Non-pigmented ciliary epithelial cell (primary cell): ENCODE data around the gene LARP6.

Experiments
- DNase-seq: peaks from one replicate; pipeline ENCODE4 v3.0.0-alpha.2; 2010; ENCODE audit warnings: low read depth

LARP6 gene

DNA sequence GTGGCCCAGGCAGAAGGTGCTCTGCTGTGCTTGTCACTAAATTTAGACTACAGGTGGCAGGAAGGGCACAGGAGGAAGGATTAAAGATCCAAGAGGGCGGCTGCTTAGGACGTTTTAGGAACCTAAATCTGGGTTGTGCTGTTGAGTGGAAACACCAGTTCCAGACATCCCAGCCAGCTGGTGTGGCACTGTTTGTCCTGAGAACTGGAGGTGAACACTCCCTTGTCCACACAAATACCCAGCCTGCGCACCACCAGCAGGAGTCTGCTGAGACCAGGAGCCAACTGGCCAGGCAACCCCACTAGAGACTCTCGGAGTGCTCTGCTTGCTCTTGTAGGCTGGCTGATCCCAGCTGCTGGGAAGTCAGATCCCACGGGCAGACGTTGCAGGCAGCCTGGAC is 60.3 kb downstream of the LARP6 start:
- DNase-seq, result no peak

DNA sequence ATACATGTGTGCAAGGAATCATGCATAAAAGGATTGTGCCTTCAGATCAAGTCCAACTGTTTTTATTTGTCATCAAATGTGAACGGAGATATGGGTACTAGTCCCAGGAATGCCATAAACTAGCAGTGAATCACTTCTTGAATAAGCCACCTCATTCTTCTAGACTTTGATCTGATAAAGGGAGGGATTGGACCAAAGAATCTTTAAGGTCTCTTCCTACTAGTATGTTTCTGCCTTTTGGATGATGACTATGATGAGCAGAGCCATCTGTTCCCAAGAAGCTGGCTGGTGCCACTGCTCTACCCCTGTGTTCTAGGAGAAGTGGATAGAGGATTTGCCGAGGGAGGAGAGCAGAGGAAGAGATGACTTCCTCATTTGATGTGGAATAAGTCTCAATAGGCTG is 61.8 kb downstream of the LARP6 start:
- DNase-seq, result no peak

DNA sequence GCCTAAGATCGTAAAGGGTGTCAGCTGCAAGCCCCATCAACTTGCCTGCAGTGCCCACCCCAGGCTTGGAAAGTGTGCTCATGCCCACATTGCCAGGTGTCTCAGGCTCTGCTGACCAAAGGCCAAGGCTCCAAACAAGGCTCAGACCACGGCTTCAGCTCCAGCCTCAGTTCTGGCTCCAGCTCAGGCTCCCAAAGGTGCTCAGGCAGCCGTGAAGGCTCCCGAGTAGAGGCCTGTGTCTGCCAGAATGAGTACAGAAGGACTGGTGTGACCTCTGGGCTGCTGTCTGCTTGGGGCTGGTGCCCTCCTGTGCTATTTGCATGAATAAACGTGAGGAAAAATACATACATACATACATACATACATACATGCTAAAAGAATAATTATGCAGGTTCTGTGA is 62.7 kb downstream of the LARP6 start:
- DNase-seq, result no peak

DNA sequence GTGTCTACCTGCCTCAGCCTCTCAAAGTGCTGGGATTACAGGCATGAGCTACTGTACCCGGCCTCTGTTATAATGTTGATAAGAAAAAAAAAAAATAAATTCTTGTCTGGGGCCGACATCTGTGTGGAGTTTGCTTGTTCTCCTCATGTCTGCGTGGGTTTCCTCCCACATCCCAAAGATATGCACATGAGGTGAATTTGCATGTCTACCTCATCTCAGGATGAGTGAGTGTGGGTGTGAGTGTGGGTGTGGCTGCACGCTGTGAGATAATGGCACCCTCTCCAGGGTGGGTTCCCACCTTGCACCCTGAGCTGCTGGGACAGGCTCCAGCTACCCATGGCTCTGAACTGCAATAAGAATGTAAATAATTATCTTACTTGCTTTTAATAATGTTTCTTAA is 64.7 kb downstream of the LARP6 start:
- DNase-seq, result no peak

DNA sequence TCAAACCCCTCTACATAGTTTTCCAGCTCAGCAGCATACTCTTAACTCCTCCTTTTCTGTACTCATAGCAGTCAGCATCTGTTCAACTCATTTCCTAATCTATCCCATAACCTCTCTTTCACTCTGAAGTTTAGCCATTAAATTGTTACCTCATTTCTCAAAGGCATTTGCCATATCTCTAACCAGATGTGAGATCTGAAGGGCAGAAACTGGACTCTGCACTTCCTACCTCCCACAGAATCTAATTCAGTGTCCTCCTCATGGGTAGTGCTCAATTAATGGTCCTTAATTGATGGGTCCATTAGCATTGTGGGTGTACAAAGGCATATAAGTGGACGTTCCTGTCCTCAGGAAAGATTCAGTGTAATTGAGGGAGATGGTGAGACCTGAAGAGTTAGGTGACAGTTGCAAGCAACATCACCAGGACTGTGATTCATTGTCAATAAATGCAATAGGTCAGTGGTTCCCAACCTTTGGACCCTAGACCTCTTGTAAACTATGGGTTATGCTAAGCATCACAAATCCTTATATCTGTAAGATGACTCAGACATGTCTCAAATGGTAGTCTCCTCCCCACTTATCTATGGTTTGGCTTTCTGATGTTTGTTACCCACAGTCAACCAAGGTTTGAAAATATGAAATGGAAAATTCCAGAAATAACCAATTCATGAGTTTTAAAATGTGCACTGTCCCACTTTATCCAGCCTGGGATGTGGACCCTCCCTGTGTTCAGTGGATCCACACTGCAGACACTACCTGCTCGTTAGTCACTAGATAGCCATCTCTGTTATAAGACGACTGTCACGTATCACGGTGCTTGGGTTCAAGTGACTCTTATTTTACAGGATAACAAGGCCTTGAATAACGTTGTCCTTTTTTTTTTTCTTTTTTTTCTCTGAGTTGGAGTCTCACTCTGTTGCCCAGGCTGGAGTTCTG is 65.6 kb downstream of the LARP6 start:
- no peak for DNase-seq

DNA sequence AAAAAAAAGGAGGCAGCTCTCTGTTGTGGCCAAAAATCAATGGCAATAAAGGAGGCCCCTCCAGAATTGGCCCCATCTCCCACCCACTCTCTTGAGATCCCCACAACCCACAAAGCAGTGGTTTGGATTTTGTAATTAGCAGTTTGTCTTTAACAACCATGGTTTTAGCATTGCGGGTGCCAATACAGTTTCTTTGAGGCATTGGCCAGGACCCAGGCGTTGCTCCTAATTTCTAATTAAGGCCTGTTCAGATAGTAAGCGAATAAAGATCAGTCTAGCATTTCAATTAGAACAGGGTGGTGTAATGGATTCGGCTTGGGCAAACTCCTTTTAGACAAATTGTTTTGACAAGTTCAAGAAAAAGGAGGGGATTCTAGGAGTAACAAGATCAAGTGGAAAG is 67.0 kb downstream of the LARP6 start:
- DNase-seq, result no peak

DNA sequence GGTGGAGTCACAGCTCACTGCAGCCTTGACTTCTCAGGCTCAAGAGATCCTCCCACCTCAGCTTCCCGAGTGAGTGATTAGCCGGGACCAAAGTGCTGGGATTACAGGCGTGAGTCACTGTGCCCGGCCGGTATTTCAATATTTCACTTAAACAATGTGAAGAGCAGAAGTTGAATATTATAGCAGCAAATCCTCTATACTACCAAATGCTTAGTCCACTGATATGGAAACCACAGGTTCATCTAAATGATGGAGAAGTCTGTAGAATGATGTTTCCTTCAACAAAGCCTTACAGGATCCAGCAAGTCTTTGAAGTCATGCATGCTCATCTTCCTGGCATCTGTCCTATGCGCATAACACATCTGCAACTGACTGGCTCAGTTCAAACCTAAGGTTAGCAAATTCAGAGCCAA is 70.3 kb downstream of the LARP6 start:
- no peak for DNase-seq

DNA sequence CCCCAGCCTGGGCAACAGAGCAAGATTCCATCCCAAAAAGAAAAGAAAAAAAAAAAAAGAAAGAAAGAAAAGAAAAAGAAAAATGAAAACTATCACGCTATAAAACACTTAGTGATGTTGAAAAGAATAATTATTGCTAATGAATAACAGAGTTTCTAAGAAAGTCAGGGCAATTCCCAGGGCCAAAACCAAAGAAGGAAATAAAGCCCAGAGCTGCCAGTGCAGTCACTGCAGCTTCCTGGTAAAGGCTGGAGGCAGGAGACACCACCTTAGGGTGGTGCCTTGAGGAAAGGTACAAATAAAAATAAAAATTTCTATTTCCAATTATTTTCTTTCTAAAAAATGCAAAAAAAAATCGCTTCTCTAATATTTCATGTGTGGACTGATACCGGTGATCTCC is 70.9 kb downstream of the LARP6 start:
- DNase-seq, result no peak

DNA sequence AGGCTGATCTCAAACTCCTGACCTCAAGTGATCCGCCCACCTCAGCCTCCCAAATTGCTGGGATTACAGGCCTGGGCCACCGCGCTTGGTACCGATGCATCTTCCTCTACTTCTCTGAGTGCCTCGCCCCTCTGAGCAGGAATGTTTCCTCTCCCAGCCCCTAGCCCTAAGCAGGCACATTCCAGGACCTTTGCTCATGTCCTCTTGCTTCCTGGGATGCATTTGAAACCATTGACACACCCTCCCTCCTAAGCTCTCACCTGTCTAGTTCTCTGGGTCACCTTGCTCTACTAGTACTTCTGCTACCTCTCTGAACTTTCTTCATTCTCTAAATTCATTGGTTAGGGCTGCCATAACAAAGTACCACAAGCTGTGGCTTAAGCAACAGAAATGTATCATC is 72.7 kb downstream of the LARP6 start:
- no peak for DNase-seq
